ENCODE results near the gene TPM4.
A peak's percentile ranks its signal among the peaks of the same experiment; 100 is the strongest.
"Not testable (repeated sequence)": the region's sequence is repeated elsewhere in the genome, so short reads cannot be mapped to it uniquely, and the experiment has no call there.

TPM4 gene

DNA sequence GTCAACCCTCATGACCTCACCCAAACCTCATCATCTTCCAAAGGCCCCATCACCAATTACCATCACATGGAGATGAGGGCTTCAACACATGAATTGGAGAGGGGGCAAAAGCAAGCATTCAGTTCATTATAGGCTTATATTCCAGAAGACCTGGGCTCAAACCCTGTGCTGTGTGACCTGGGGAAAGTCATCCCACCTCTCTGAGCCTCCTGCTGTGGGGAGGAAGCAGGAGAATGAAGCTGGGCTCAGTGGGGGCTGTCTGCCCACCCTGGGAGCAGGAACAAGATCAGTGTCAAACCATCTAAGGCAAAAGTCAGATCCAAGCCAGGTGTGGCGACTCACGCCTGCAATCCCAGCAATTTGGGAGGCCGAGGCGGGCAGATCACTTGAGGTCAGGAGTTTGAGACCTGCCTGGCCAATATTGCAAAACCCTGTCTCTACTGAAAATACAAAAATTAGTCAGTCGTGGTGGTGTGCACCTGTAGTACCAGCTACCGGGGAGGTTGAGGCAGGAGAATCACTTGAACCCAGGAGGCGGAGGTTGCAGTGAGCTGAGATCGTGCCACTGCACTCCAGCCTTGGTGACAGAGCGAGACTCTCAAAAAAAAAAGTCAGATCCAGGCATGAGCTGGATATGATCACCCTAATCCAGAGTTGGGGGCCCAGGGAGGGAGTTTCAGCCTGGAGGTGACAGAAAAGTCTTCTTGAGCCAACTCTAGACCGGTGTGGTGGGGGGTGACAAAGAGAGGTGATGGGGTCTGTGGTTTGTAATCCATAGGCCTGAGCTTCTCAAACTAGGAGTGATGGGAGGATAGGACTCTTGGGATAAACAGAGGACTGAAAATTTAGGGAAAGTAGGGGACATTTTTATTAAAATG is 1.6 kb upstream of the TPM4 start:
- DNase-seq: no peak

DNA sequence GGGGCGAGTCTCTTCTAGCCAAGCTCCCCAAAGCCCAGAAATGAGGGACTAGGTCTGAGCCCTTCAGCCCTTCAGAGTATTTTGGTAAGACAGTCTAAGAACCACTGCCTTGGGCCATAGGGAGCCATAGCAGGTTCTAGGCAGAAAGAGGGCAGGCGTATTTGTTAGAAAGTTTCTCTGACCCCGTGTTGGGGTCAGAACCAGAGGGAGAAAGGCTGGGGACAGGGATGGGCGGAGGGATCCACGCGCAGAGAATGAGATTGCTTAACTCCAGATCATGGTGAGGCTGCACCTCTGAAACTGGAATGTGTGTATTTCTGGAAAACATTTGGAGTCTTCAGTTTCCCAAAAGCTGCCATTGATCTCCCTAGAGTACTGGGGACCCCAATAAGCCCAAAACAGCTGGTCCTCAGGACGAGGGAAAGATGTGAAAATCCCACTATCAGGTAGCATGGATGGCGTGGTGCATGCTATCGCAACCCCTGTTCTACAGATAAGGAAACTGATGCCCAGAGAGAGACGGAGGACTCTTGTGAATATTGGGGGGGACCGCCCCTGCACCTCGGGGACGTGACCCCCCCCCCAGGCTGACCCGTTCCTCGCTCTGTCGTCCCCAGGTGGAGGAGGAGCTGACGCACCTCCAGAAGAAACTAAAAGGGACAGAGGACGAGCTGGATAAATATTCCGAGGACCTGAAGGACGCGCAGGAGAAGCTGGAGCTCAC is 703 bp upstream of the TPM4 start:
- DNase-seq: no peak

- peak; percentile 47 for DNase-seq
Measured at GRCh38 chr19:16076958-16077611, 790 bp downstream of the TPM4 start.

- DNase-seq: no peak
Measured at GRCh38 chr19:16077984-16078758, 1.9 kb downstream of the TPM4 start.

- peak; percentile 62 for DNase-seq
Measured at GRCh38 chr19:16078759-16079707, 2.7 kb downstream of the TPM4 start.

- DNase-seq: no peak
Measured at GRCh38 chr19:16084067-16084685, 7.9 kb downstream of the TPM4 start.

DNA sequence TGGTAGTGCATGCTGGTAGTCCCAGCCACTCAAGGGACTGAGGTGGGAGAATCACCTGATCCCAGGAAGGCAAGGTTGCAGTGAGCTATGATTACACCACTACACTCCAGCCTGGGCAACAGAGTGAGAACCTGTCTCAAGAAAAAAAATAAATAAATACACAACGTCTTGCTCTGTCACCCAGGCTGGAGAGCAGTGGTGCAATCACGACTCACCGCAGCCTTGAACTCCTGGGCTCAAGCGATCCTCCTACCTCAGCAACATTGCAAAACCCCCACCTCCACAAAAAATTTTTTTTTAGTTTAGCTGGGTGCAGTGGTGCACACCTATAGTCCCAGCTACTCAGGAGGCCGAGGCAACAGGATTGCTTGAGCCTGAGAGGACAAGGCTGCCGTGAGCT is 8.8 kb downstream of the TPM4 start:
- no peak for DNase-seq

DNA sequence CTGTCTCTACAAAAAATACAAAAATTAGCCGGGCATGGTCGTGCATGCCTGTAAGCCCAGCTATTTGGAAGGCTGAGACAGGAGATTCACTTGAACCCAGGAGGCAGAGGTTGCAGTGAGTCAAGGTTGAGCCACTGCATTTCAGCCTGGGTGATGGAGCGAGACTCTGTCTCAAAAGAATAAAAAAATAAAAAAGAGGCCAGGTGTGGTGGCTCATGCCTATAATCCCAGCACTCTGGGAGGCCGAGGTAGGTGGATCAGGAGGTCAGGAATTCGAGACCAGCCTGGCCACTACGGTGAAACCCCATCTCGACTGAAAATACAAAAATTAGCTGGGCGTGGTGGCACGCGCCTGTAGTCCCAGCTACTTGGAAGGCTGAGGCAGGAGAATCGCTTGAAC is 11.1 kb downstream of the TPM4 start:
- DNase-seq: not testable (repeated sequence)

DNA sequence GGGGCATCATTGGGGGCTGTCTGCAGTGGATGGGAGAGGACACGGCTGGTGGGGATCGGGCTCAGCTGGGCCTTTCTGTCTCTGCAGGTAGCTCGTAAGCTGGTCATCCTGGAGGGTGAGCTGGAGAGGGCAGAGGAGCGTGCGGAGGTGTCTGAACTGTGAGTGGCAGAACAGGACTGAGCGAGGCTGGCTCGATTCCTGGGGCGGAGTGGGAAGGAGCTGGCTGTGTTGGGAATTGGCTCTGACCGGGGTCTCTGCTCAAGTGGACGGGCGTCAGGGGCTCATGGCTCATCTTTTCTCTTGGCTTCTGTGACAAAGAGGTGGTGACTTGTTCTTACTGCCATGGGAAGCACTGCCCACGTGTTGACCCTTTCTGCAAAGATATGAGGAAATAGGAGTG is 11.6 kb downstream of the TPM4 start:
- DNase-seq: no peak

GRCh38 chr19:16088351-16089009 is 12.2 kb downstream of the TPM4 start:
- DNase-seq: no peak

DNA sequence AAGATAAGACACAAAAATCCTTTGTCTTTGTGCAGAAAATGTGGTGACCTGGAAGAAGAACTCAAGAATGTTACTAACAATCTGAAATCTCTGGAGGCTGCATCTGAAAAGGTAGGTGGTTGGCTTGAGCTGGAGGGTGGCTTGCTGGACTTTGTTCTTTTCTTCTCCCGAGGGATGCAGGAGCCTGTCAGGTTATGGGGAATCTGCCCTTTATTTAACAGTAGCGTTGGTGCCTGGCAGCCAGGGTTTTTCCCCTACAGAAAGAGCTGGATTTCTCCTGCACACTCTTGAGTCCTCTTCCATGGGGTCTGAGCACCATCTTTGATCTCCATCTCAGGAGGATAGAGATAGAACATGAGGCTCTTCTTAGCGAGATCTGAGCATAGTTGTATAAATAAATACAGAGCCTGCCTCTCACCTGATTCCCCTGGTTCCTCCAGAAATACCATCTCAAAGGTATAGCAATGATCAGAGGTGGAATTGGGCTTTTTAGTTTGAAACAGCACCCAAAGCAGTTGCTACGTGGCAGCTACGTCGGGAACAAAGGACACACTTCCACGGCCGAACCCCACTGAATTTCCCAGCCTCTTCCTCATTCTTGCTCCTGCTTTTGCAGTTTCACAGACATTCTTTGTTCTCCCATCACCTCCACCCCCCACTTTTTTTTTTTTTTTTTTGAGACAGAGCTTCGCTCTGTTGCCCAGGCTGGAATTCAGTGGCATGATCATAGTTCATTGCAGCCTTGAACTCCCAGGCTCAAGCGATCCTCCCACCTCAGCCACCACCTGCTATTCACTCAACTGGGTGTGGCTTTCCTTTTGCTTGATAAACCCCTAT is 12.9 kb downstream of the TPM4 start:
- no peak for DNase-seq

DNA sequence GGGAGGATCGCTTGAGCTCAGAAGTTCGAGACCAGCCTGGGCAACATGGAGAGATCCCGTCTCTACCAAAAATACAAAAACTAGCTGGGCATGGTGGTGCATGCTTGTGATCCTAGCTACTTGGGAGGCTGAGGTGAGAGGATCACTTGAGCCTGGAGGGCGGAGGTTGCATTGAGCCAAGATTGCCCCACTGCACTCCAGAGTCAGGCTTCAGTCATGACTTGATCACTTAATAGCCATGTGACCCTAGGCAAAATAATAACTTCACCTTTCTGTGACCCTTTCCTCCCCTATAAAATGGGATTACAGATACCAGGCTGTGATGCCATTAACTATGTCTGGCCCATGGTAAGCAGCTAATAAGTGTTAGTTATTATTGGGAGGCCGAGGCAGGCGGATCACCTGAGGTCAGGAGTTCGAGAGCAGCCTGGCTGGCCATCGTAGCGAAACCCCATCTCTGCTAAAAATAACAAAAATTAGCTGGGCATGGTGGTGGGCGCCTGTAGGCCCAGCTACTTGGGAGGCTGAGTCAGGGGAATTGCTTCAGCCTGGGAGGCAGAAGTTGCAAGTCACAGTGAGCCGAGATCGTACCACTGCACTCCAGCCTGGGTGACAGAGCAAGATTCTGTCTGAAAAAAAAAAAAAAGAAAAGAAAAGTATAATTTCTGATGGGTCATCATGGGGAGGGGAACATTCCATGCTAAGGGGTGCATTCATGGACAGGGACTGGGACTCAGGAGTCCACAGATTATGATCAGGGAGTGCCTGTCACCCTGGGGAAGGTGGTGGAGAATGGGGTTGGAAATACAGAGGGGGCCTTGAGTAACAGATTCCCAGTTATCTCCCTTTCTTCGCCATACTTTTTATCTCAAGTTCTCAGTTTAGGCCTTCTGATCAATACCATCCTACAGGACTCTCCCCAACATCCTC is 15.5 kb downstream of the TPM4 start:
- DNase-seq: no peak

- DNase-seq: no peak
Measured at GRCh38 chr19:16094360-16095070, 18.2 kb downstream of the TPM4 start.

- peak; percentile 26 for DNase-seq
Measured at GRCh38 chr19:16095071-16095571, 18.8 kb downstream of the TPM4 start.

DNA sequence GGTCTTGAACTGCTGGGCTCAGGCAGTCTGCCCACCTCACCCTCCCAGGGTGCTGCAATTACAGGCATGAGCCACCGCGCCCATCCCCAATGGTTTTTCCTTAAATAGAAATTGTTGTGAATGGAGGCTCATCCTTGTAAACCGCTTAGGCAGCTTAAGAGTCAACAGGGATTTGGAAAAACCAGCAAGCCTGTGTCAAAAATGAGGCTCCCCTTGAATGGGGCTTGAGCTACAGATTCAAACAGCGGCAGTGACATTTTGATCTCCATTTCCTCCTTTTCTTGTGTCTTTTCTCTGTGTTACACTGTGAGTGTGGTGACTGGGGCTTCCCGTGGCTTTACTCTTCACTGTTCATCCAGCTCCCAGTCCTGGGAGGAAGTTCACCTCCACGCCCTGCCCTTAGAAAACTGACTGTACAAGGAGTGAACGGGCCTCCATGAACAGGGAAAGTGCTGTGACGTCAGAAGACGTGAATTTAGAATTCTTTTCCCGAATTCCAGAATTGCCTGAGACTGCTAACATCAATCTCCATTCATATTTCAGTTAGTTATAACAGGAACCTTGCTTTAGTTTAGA is 20.1 kb downstream of the TPM4 start:
- no peak for DNase-seq

DNA sequence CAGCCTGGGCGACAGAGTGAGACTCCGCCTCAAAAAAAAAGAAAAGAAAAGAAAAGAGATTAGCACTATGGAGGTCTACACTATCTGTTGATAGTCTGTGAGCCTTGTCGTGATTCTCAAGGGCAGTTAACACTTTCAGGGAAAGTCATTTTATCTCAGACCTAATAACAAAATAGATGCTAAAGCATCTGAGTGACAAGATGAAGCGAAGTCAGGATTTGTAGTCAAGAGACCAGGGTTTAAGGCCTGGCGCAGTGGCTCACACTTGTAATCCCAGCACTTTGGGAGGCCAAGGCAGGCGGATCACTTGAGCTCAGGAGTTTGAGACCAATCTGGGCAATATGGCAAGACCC is 22.1 kb downstream of the TPM4 start:
- DNase-seq: no peak

- DNase-seq: no peak
Measured at GRCh38 chr19:16098821-16099220, 22.5 kb downstream of the TPM4 start.
